ENCODE measurements around the gene GRK3.

The GRK3 gene

DNA sequence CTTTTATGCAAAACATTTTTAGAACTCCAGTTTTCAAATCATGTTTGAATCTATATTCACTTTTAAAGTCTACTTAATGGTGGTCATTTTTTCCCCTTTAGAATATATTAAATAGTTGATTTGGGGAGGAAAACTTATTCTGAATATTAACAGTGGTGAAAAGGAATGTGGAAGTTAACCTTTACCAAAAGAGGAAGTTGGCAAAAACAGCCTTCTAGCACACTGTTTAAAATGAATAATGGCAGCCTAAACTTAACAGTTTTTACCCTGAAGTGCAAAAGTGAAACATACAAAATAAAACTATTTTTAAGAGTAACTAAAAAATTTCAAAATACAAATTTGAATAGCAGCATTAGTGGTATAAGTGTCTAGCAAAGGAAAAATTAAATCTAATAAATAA is 86.4 kb downstream of the GRK3 start:
- Histone ChIP-seq H3K36me3 (ENCODE audit: insufficient read depth, low read length) (no peaks in the 10 kb centered on the region), H3K4me1 (ENCODE audit: insufficient read depth, low read length) (no peaks in the 10 kb centered on the region), H3K27me3 (ENCODE audit: insufficient read depth, low read length) (no peaks in the 10 kb centered on the region), H2AFZ (ENCODE audit: low read depth, low read length) (no peak overlapping the region), H3K9me3 (ENCODE audit: low read length) (no peaks in the 10 kb centered on the region), H3K4me3 (ENCODE audit: low read length) (no peak overlapping the region)

DNA sequence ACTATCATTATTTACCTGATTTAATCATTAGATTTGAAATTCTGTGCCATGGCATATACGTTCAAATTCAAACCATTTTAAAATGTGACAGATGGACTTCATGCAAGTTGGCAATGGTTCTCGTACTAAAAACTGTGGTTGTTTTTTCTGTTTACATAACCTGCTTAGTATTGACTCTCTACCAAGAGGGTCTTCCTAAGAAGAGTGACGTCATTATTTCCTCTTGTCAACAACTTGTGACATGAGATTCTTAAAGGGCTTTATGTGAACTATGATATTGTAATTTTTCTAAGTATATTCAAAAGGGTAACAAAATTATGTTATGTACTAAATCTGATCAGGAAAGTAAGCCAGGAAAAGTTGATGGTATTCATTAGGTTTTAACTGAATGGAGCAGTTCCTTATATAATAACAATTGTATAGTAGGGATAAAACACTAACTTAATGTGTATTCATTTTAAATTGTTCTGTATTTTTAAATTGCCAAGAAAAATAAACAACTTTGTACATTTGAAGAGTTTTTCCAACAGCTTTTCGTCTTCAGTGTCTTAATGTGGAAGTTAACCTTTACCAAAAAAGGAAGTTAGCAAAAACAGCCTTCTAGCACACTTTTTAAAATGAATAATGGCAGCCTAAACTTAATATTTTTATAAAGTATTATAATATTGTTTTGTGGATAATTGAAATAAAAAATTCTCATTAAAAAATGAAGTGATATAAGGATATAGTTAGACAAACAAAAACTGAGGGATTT is 87.0 kb downstream of the GRK3 start:
- Histone ChIP-seq H3K36me3 (ENCODE audit: insufficient read depth, low read length) (no peaks in the 10 kb centered on the region), H3K4me1 (ENCODE audit: insufficient read depth, low read length) (no peaks in the 10 kb centered on the region), H3K9me3 (ENCODE audit: low read length) (no peaks in the 10 kb centered on the region)

DNA sequence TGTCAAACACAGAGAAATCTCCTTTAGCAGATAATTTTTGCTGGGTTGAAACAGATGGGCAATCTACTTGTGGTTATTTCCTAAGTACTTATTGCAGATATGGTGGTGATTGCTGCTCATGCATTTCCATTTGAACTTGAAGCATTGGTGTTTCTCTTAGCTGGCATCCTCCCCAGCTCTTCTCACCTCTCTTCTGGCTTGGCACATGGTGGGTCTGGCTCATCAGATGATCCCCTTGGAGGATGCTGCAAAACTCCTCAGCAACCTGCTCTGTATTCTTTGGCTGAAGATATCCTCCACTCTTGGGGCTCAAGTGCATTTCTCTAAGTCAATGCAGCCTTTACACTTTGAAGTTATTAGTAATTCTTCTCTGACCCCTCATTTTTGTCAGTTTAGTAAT is 90.2 kb downstream of the GRK3 start:
- H2AFZ ChIP-seq (ENCODE audit: low read depth, low read length) = no peak overlapping the region
- H3K4me1 ChIP-seq (ENCODE audit: insufficient read depth, low read length) = no peaks in the 10 kb centered on the region
- no peaks in the 10 kb centered on the region for H3K27me3 ChIP-seq (ENCODE audit: insufficient read depth, low read length)
- no peak overlapping the region for H3K4me3 ChIP-seq (ENCODE audit: low read length)
- H3K9me3 ChIP-seq (ENCODE audit: low read length) = no peaks in the 10 kb centered on the region
- H3K36me3 ChIP-seq (ENCODE audit: insufficient read depth, low read length) = no peaks in the 10 kb centered on the region

More for the DNA sequence above, 87.0 kb downstream of the GRK3 start:
- Histone ChIP-seq H3K27me3 (ENCODE audit: insufficient read depth, low read length) (no peaks in the 10 kb centered on the region), H2AFZ (ENCODE audit: low read depth, low read length) (no peak overlapping the region), H3K4me3 (ENCODE audit: low read length) (no peak overlapping the region)

DNA sequence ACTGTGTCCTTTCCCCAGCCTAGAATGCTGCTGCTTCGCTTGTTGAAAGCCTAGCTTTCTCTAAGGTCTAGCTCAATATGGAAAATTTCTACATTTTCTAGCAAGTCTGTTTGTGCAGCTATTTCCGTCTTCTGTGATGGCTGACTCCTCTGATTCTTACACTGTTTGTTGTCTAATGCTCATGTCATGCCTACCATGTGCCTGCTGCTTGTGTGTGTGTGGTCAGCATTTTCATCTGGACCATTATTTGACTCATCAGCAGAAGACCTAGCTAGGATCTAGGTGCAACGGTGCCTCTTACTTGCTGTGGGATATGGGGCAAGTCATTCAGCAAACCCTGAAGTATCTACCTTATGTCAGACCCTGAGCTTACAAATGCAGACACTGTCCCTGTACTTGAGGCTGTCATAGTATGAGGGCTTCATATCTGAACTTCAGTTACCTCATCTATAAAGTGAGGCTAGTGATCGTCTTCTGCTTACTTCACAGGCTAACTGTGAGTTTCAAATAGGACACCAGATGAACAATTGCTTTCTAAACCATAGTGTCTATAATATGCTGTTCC is 91.0 kb downstream of the GRK3 start:
- H3K4me1 ChIP-seq (ENCODE audit: insufficient read depth, low read length) = no peaks in the 10 kb centered on the region
- H2AFZ ChIP-seq (ENCODE audit: low read depth, low read length) = no peak overlapping the region
- no peaks in the 10 kb centered on the region for H3K36me3 ChIP-seq (ENCODE audit: insufficient read depth, low read length)
- H3K27me3 ChIP-seq (ENCODE audit: insufficient read depth, low read length) = no peaks in the 10 kb centered on the region
- H3K4me3 ChIP-seq (ENCODE audit: low read length) = no peak overlapping the region
- H3K9me3 ChIP-seq (ENCODE audit: low read length) = no peaks in the 10 kb centered on the region

DNA sequence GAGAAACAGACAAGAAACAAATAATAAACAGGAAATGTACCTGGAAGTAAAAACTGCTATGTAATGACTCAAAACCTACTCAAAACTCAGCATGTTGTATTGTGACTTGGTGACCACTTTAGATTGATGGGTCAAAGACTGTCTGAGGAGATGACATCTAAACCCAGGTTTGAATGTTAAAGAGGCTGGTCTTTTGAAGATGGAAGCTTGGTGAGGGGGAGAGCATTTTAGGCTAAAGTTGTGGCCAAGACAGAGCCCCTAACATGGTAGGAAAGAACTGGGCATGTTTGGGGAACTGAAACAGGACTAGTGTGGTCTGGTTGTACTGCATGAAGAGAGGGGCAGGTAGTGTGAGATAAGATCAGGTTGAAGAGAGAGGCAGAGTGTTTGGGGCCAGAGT is 92.2 kb downstream of the GRK3 start:
- Histone ChIP-seq H3K27me3 (ENCODE audit: insufficient read depth, low read length) (no peaks in the 10 kb centered on the region), H2AFZ (ENCODE audit: low read depth, low read length) (no peak overlapping the region), H3K4me3 (ENCODE audit: low read length) (no peak overlapping the region), H3K36me3 (ENCODE audit: insufficient read depth, low read length) (no peaks in the 10 kb centered on the region), H3K4me1 (ENCODE audit: insufficient read depth, low read length) (no peaks in the 10 kb centered on the region), H3K9me3 (ENCODE audit: low read length) (no peaks in the 10 kb centered on the region)

DNA sequence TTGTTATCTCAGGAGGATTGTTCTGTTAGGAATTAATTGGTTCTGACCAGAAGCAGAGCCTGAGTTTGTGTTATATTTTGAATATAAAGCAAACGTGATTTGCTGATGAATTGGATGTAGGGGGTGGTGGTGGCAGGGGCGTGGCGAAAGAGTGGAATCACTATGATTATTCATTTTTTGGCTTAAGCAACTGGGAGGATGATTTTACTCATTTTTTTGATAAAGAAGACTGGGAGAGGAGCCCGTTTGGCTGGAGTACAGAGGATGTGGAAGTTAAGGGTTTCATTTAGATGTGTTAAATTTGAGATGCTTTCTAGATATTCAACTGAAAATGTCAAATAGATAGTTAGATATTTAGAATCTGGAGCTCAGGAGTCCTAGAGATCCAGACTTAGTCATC is 94.2 kb downstream of the GRK3 start:
- no peaks in the 10 kb centered on the region for H3K36me3 ChIP-seq (ENCODE audit: insufficient read depth, low read length)

DNA sequence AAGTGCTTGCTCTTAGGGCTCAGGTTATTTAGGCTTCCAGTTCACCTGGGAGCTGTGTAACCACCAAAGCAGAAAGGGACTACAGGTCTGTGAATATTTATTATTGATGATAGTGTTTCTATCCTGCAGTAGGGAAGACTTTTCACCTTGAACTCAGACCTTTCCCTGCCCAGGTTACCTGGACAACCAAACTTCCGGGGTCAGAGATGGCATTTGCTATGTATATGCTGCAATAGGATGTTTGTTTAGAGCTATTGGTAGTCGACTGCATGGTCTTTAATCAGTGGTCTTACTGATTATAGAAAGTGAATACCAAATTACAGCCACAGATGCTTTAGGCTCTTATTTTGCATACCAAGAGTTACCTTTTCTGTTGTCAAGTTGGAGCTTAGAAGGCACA is 94.9 kb downstream of the GRK3 start:
- Histone ChIP-seq H3K27me3 (ENCODE audit: insufficient read depth, low read length) (no peaks in the 10 kb centered on the region), H2AFZ (ENCODE audit: low read depth, low read length) (no peak overlapping the region), H3K4me1 (ENCODE audit: insufficient read depth, low read length) (no peaks in the 10 kb centered on the region), H3K9me3 (ENCODE audit: low read length) (no peaks in the 10 kb centered on the region), H3K36me3 (ENCODE audit: insufficient read depth, low read length) (no peaks in the 10 kb centered on the region), H3K4me3 (ENCODE audit: low read length) (no peak overlapping the region)

More for the DNA sequence above, 94.2 kb downstream of the GRK3 start:
- H3K4me1 ChIP-seq (ENCODE audit: insufficient read depth, low read length) = no peaks in the 10 kb centered on the region
- no peaks in the 10 kb centered on the region for H3K27me3 ChIP-seq (ENCODE audit: insufficient read depth, low read length)
- no peak overlapping the region for H3K4me3 ChIP-seq (ENCODE audit: low read length)
- no peak overlapping the region for H2AFZ ChIP-seq (ENCODE audit: low read depth, low read length)
- no peaks in the 10 kb centered on the region for H3K9me3 ChIP-seq (ENCODE audit: low read length)

DNA sequence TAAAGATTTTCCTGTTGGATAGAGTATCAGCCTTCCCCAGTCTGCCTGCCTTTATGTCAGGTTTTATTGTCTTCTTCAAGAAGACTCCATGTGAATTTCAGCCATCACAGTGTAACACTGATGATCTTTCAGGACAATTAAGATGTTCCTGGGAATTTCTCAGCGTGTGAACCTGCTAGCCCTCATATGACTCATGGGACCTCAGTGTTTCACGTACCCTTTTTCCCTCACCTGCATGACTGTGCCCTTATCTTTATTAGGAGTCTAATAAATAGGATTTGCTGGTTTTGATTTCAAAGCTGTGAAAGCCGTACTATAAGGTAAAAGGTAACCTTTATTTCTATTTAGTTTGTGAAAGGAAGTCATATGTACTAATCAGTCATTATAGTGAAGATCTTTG is 95.9 kb downstream of the GRK3 start:
- Histone ChIP-seq H2AFZ (ENCODE audit: low read depth, low read length) (no peak overlapping the region), H3K4me3 (ENCODE audit: low read length) (no peak overlapping the region), H3K36me3 (ENCODE audit: insufficient read depth, low read length) (no peaks in the 10 kb centered on the region), H3K27me3 (ENCODE audit: insufficient read depth, low read length) (no peaks in the 10 kb centered on the region), H3K4me1 (ENCODE audit: insufficient read depth, low read length) (no peaks in the 10 kb centered on the region), H3K9me3 (ENCODE audit: low read length) (no peaks in the 10 kb centered on the region)

DNA sequence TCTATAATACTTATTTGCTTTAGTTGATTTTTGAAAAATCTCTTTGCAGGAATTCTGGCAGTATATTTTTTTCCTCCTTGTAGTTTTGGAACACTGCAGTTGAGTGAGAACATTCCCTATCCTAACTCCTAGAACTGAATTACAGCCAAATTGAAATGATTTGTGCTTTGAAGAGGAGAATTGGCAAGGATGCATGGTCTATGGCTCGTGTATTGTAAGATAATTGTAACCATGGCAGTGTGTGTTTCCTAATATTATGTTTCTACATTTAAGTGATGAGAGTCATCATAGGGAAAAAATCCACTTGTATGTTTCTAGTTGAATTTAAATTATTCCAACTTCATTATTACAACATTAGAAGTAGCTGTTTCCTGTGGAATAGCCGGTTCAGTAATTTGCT is 96.6 kb downstream of the GRK3 start:
- Histone ChIP-seq H2AFZ (ENCODE audit: low read depth, low read length) (no peak overlapping the region), H3K36me3 (ENCODE audit: insufficient read depth, low read length) (no peaks in the 10 kb centered on the region), H3K4me3 (ENCODE audit: low read length) (no peak overlapping the region), H3K9me3 (ENCODE audit: low read length) (no peaks in the 10 kb centered on the region), H3K4me1 (ENCODE audit: insufficient read depth, low read length) (no peaks in the 10 kb centered on the region), H3K27me3 (ENCODE audit: insufficient read depth, low read length) (no peaks in the 10 kb centered on the region)

DNA sequence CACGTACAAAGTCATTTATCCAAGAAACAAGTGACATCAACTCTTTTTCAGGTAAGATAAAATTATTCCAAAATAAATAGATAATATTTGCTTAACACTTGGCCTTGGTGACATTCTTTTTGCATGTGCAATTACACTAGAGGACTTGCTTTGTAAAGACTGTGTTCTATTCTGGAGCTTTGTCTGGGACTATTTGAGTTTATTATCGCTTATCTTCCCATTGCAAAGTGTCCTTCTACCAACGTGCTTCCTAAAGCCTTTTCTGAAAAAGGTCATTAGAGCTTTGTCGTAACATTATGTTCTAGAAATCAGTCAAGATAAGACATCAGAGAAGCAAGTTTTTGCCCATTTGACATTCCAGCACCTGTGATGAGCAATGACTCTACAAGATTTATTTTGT is 99.2 kb downstream of the GRK3 start:
- no peaks in the 10 kb centered on the region for H3K4me1 ChIP-seq (ENCODE audit: insufficient read depth, low read length)
- H3K4me3 ChIP-seq (ENCODE audit: low read length) = no peak overlapping the region
- no peaks in the 10 kb centered on the region for H3K27me3 ChIP-seq (ENCODE audit: insufficient read depth, low read length)
- H3K9me3 ChIP-seq (ENCODE audit: low read length) = no peaks in the 10 kb centered on the region
- no peak overlapping the region for H2AFZ ChIP-seq (ENCODE audit: low read depth, low read length)
- H3K36me3 ChIP-seq (ENCODE audit: insufficient read depth, low read length) = peaks cover 3% of the 10 kb centered on the region

DNA sequence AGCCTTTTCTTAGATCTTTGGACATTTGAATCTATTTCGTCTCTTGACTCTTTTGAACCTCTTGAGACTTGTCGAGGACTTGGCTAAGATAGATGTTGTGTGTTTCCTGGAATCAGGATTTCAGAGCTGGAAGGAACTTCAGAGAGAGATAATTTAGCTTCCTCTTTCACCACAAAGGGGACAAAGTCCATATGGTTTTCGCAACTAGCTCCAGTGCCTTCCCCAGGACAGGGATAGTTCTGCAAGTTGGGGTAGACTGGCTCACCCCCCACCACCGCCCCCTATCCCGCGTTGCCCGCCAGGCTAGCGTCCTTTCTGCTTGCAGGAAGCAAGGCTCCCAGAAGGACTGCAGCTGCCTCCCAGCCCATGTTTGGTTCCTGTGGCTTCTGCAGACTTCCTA is 101.8 kb downstream of the GRK3 start:
- Histone ChIP-seq H3K4me3 (ENCODE audit: low read length) (no peak overlapping the region), H3K9me3 (ENCODE audit: low read length) (no peaks in the 10 kb centered on the region), H2AFZ (ENCODE audit: low read depth, low read length) (no peak overlapping the region), H3K27me3 (ENCODE audit: insufficient read depth, low read length) (no peaks in the 10 kb centered on the region), H3K4me1 (ENCODE audit: insufficient read depth, low read length) (no peaks in the 10 kb centered on the region), H3K36me3 (ENCODE audit: insufficient read depth, low read length) (peaks cover 3% of the 10 kb centered on the region)

DNA sequence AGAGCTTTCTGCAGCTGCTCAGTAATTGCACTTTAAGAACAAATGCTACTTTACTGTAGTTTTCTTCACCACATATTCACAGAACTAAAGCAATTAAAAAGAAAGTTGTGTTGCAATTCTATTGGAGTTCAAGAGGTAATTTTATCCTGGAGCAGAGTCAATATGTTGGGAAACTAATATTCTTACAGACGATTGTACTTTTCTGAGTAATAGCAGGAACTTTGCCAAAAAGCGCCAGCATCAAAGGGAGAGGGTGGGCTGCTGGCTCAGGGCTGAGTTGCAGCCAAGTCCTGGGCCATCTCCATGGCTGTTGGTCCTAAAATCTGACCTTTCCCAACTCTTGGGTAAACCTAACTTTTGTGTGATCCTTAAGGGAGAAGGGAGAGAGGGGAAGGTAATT is 104.0 kb downstream of the GRK3 start:
- Histone ChIP-seq H3K36me3 (ENCODE audit: insufficient read depth, low read length) (peaks cover 3% of the 10 kb centered on the region), H3K4me3 (ENCODE audit: low read length) (no peak overlapping the region), H3K4me1 (ENCODE audit: insufficient read depth, low read length) (no peaks in the 10 kb centered on the region), H3K27me3 (ENCODE audit: insufficient read depth, low read length) (no peaks in the 10 kb centered on the region), H3K9me3 (ENCODE audit: low read length) (no peaks in the 10 kb centered on the region), H2AFZ (ENCODE audit: low read depth, low read length) (no peak overlapping the region)

DNA sequence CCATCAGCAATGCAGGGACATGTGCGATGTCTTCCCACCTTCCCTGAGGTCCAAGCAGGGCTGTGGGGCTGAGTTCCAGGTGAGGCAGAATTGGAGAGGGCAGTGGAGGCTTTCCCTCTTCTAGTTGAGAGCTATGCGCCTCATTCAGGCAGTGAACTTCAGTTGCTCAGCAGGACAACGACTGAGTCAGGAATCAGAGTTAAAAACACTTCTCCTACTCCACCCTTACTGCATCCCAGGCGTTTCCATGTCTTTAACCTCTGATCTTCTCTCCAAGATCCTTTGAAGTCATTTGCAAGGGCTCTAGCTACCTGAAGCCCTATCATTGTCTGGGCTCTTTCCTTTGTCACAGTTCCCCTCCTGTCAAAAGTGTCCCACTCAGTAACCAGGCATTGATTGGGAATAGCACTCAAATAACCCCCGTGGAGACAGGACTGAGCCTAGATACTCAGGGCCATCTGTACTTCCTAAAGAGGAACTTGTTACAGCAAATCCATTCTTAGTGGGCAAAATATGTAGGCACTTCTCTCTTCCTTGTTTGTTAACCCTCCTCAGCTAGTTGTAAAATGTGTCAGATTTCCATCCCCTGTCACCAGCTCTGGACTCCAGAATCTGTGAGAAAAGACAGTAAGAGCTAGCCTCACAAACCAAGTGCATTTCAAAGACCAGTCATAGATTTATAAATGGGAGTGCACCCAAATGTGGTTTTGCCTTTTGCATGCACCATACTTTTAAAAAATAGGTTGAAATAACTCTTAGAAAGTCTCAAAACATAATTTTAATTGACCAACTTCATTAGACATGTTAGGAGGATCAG is 105.0 kb downstream of the GRK3 start:
- no peak overlapping the region for H3K4me3 ChIP-seq (ENCODE audit: low read length)
- H3K4me1 ChIP-seq (ENCODE audit: insufficient read depth, low read length) = no peaks in the 10 kb centered on the region
- no peak overlapping the region for H2AFZ ChIP-seq (ENCODE audit: low read depth, low read length)
- no peaks in the 10 kb centered on the region for H3K9me3 ChIP-seq (ENCODE audit: low read length)
- no peaks in the 10 kb centered on the region for H3K27me3 ChIP-seq (ENCODE audit: insufficient read depth, low read length)
- H3K36me3 ChIP-seq (ENCODE audit: insufficient read depth, low read length) = peaks cover 3% of the 10 kb centered on the region
